Naive B cell (primary cell): Measurements from ENCODE around the gene TMEM164. TPM values are rescaled to one million over a fixed set of nuclear protein-coding genes. Genes with fewer than 3 reads are reported as not detected.

Experiments used
- ATAC-seq, 2 donors: fragments of 150-1000 bp; cut with Tn5 transposase; 2 replicates each; pipeline ENCODE4 v1.10.0; 2021; ENCODE audit warnings: low read depth in 2 of 2, mild to moderate bottlenecking in 2 of 2, moderate library complexity in 2 of 2
- DNase-seq: peaks from one replicate; pipeline ENCODE4 v3.0.0; 2022
- H3K27ac Mint-ChIP-seq, 6 donors: one replicate each; pipeline ENCODE4 v1.8.0; 2020 to 2022; ENCODE audit warnings: mild to moderate bottlenecking in 6 of 6, mixed read lengths in 6 of 6, moderate library complexity in 5 of 6, inconsistent platforms in 2 of 6
- H3K27me3 Mint-ChIP-seq, 3 donors: one replicate each; pipeline ENCODE4 v1.8.0; 2021 to 2022; ENCODE audit warnings: mixed read lengths in 3 of 3, mild to moderate bottlenecking in 1 of 3
- H3K36me3 Mint-ChIP-seq, 2 donors: one replicate each; pipeline ENCODE4 v1.8.0; 2020 to 2022; ENCODE audit warnings: mixed read lengths in 2 of 2, inconsistent platforms in 1 of 2, mild to moderate bottlenecking in 1 of 2
- H3K4me1 Mint-ChIP-seq, 3 donors: one replicate each; pipeline ENCODE4 v1.8.0; 2020 to 2022; ENCODE audit warnings: mixed read lengths in 3 of 3, inconsistent platforms in 1 of 3, mild to moderate bottlenecking in 1 of 3, moderate library complexity in 1 of 3
- H3K4me3 Mint-ChIP-seq, 8 donors: one replicate each; pipeline ENCODE4 v1.8.0; 2020 to 2022; ENCODE audit warnings: mild to moderate bottlenecking in 8 of 8, mixed read lengths in 8 of 8, moderate library complexity in 8 of 8, inconsistent platforms in 2 of 8
- H3K9me3 Mint-ChIP-seq, 7 donors: one replicate each; pipeline ENCODE4 v1.8.0; 2020 to 2022; ENCODE audit warnings: mixed read lengths in 7 of 7, mild to moderate bottlenecking in 5 of 7, inconsistent platforms in 2 of 7, moderate library complexity in 1 of 7
- polyA plus RNA-seq, 6 donors: library from polyadenylated mRNA; unstranded; fragments of 300-500 nt; fragmentation: Illumina TruSeq; gene quantifications; one replicate each; pipeline ENCODE4 v1.2.3, GENCODE V29; 2021; ENCODE audit warnings: low read depth in 6 of 6

Gene TMEM164
- polyA plus RNA-seq, 6 donors from 2014 or later, result 1.4 to 2.4 (median 1.8) TPM; not detected in 1

DNA sequence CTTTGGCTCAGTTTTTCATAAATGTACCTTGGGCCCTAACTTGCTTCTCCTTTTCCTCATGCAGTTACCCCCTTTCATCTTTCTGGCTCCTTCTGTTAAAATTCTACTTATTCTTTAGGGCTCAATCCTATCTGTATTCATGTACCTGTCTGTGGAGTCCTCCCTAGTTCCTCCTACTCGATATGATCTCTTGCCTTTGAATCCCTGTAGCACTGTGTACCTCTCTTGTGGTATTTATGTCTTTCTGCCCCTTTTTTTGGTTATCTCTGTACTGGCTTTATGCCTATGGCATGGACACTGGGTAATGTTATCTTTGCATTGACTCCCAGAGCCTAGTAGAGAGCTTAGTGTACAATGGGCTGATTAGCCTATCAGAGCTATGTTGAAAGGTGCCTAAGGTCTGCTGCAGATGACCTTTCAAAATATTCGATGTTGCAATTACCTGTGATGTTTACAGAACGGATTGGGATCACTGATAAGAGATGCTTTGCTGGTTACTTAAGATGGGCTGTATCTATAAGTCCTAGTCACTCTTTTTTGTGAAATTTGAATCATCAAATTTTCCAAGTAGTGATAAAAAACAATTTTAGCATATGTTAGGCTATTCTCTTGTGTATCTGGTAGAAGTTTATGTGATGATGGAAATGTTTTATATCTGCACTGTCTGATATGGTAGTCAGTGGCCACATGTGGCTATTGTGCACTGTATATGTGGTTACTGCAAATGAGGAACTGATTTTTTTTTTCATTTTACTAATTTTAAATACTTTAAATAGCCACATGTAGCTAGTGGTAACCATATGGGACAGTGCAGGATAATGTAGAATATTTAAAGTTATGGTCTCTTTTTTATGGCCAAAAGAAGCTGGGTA is 33.5 kb downstream of the TMEM164 start:
- H3K4me3 Mint-ChIP-seq, result no peak overlapping the region
- no peaks in the 10 kb centered on the region for H3K27me3 Mint-ChIP-seq
- ATAC-seq, result no peak
- H3K4me1 Mint-ChIP-seq, result peaks cover 4 to 14% (median 11%) of the 10 kb centered on the region in 3 donors
- peaks cover 0 to 4% (median 2%) of the 10 kb centered on the region in 7 donors for H3K9me3 Mint-ChIP-seq
- H3K27ac Mint-ChIP-seq, result peak overlapping the region in 1 of 6 donors; percentile 31
- DNase-seq, result no peak
- H3K36me3 Mint-ChIP-seq, result no peaks in the 10 kb centered on the region

- no peaks in the 10 kb centered on the region for H3K36me3 Mint-ChIP-seq
- no peaks in the 10 kb centered on the region for H3K27me3 Mint-ChIP-seq
- peaks cover 0 to 4% (median 2%) of the 10 kb centered on the region in 7 donors for H3K9me3 Mint-ChIP-seq
- H3K4me1 Mint-ChIP-seq, result peaks cover 4 to 15% (median 14%) of the 10 kb centered on the region in 3 donors
- peak overlapping the region in 1 of 8 donors; percentile 4 for H3K4me3 Mint-ChIP-seq
- ATAC-seq (no peak), DNase-seq (no peak)
- H3K27ac Mint-ChIP-seq, result no peak overlapping the region
These were observed 34.3 kb downstream of the TMEM164 start for GRCh38 chrX:110037178-110037577.

GRCh38 chrX:110038900-110039299 is 36.0 kb downstream of the TMEM164 start:
- H3K4me1 Mint-ChIP-seq, result peaks cover 11 to 16% (median 14%) of the 10 kb centered on the region in 3 donors
- DNase-seq (no peak), ATAC-seq (no peak)
- H3K4me3 Mint-ChIP-seq, result no peak overlapping the region
- H3K36me3 Mint-ChIP-seq, result no peaks in the 10 kb centered on the region
- H3K9me3 Mint-ChIP-seq, result peaks cover 0 to 4% (median 0%) of the 10 kb centered on the region in 7 donors
- H3K27me3 Mint-ChIP-seq, result no peaks in the 10 kb centered on the region
- no peak overlapping the region for H3K27ac Mint-ChIP-seq

GRCh38 chrX:110041980-110042379 is 39.1 kb downstream of the TMEM164 start:
- peaks cover 0 to 2% (median 0%) of the 10 kb centered on the region in 7 donors for H3K9me3 Mint-ChIP-seq
- H3K4me3 Mint-ChIP-seq, result no peak overlapping the region
- H3K36me3 Mint-ChIP-seq, result no peaks in the 10 kb centered on the region
- peaks cover 6 to 17% (median 15%) of the 10 kb centered on the region in 3 donors for H3K4me1 Mint-ChIP-seq
- no peak overlapping the region for H3K27ac Mint-ChIP-seq
- DNase-seq, result no peak
- H3K27me3 Mint-ChIP-seq, result no peaks in the 10 kb centered on the region
- ATAC-seq, result no peak

DNA sequence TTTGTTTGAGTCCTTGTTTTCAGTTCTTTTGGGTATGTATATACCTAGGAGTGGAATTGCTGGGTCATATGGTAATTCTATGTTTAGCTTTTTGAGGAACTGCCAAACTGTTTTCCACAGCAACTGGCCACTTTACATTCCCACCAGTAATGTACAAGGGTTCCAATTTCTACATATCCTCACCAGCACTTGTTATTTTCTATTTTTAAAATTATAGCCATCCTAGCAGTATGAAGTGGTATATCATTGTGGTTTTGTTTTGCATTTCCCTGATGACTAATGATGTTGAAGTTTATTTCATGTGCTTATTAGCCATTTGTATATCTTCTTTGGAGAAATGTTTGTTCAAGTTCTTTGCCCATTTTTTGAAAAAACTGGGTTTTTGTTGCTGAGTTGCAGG is 39.6 kb downstream of the TMEM164 start:
- Mint-ChIP-seq H3K27me3 (no peaks in the 10 kb centered on the region), H3K36me3 (no peaks in the 10 kb centered on the region), H3K9me3 (no peaks in the 10 kb centered on the region), H3K4me3 (no peak overlapping the region), H3K27ac (peak overlapping the region in 1 of 6 donors; percentile 13), H3K4me1 (peaks cover 4 to 19% (median 15%) of the 10 kb centered on the region in 3 donors)
- DNase-seq, result no peak
- no peak for ATAC-seq

- Mint-ChIP-seq H3K4me1 (peaks cover 3 to 19% (median 17%) of the 10 kb centered on the region in 3 donors), H3K36me3 (no peaks in the 10 kb centered on the region), H3K27me3 (no peaks in the 10 kb centered on the region), H3K9me3 (no peaks in the 10 kb centered on the region), H3K4me3 (peak overlapping the region in 3 of 8 donors; percentile 12 to 25 (median 13)), H3K27ac (no peak overlapping the region)
- DNase-seq (no peak), ATAC-seq (no peak)
These were observed 40.6 kb downstream of the TMEM164 start for GRCh38 chrX:110043506-110043905.

DNA sequence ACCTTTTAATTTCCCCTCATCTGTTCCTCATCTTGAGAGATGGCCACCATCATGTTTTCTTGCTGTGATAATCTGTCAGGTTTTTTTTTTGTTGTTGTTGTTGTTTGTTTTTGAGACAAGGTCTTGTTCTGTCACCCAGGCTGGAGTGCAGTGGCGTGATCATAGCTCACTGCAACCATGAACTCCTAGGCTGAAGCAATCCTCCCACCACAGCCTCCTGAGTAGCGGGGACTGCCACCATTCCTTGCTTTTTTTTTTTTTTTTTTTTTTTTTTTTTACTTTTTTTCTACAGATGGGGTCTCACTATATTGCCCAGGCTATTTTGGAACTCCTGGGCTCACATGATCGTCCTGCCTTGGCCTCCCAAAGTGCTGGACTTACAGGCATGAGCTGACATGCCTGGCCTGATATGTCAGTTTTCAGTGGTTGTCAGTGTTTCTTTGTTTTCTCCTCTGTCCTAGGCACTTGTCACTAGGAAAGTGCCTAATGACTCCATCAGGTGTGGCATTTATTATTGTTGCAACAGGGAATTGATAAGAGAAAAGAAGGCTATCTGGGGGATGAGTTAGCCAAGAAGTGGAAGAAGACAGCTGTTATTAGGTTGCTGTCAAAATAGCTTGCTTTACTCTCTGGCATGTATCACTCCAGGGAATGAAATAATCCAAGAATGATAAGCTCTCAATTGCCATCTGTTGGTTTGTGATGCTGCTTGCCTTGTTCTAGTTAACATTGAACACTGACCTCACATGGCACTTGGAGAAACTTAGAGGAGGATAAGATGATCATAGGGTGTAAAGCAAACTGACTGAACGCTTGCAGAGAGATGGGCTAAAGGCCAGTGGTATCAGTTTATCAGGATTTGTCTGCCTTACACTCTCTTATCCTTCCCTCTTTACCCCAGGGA is 41.7 kb downstream of the TMEM164 start:
- ATAC-seq (no peak), DNase-seq (no peak)
- peaks cover 0 to 1% (median 0%) of the 10 kb centered on the region in 7 donors for H3K9me3 Mint-ChIP-seq
- H3K36me3 Mint-ChIP-seq, result no peaks in the 10 kb centered on the region
- no peaks in the 10 kb centered on the region for H3K27me3 Mint-ChIP-seq
- H3K27ac Mint-ChIP-seq, result no peak overlapping the region
- peaks cover 4 to 24% (median 19%) of the 10 kb centered on the region in 3 donors for H3K4me1 Mint-ChIP-seq
- H3K4me3 Mint-ChIP-seq, result no peak overlapping the region

DNA sequence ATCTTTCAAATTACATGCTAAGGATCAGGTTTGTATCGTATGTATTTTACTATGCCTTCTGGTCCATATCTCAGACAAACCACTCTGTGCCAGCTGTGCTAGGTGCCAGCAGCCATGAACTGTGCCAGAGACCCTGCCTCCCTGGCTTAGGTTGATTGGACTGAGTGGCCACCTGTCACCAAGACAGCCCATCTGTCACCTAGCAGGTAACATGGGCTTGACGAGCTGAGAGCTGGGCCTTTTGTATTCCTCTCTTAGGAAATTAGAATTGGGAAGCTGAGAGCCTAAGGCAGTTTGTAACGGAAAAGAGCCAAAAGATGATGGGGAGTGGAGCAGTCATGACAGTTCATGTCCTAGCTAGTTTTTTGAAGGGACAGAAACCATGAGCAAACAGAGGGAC is 42.5 kb downstream of the TMEM164 start:
- DNase-seq, result no peak
- H3K27ac Mint-ChIP-seq, result peak overlapping the region in 1 of 6 donors; percentile 16
- no peaks in the 10 kb centered on the region for H3K36me3 Mint-ChIP-seq
- no peak for ATAC-seq
- H3K9me3 Mint-ChIP-seq, result peaks cover 0 to 1% (median 0%) of the 10 kb centered on the region in 7 donors
- no peaks in the 10 kb centered on the region for H3K27me3 Mint-ChIP-seq
- peaks cover 4 to 25% (median 19%) of the 10 kb centered on the region in 3 donors for H3K4me1 Mint-ChIP-seq
- no peak overlapping the region for H3K4me3 Mint-ChIP-seq

GRCh38 chrX:110046001-110046400 is 43.1 kb downstream of the TMEM164 start:
- Mint-ChIP-seq H3K4me3 (no peak overlapping the region), H3K27ac (no peak overlapping the region), H3K36me3 (no peaks in the 10 kb centered on the region), H3K4me1 (peaks cover 4 to 25% (median 19%) of the 10 kb centered on the region in 3 donors), H3K27me3 (no peaks in the 10 kb centered on the region), H3K9me3 (peaks cover 0 to 1% (median 0%) of the 10 kb centered on the region in 7 donors)
- DNase-seq (no peak), ATAC-seq (no peak)

DNA sequence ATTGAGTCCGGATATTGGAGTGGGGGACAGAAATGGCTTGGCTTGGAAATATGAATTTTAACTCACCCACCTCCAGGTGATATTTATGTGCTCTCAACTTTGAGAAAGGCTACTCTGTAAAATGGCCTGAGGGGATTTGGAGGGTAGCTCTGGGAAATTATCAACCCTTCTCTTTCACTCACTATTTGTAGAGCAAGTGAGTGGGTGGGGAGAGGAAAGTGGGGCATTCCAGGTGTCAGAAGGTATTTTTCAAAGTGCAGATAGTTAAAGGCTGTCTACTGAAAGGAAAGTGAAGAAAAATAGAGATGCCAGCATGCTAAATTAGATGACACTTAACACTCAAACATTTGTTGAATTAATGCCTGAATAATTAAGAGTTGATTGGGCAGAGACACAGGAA is 44.1 kb downstream of the TMEM164 start:
- no peaks in the 10 kb centered on the region for H3K27me3 Mint-ChIP-seq
- no peak for DNase-seq
- no peak overlapping the region for H3K27ac Mint-ChIP-seq
- no peak for ATAC-seq
- no peak overlapping the region for H3K4me3 Mint-ChIP-seq
- H3K9me3 Mint-ChIP-seq, result peaks cover 0 to 1% (median 0%) of the 10 kb centered on the region in 7 donors
- H3K4me1 Mint-ChIP-seq, result peaks cover 4 to 24% (median 19%) of the 10 kb centered on the region in 3 donors
- H3K36me3 Mint-ChIP-seq, result no peaks in the 10 kb centered on the region

DNA sequence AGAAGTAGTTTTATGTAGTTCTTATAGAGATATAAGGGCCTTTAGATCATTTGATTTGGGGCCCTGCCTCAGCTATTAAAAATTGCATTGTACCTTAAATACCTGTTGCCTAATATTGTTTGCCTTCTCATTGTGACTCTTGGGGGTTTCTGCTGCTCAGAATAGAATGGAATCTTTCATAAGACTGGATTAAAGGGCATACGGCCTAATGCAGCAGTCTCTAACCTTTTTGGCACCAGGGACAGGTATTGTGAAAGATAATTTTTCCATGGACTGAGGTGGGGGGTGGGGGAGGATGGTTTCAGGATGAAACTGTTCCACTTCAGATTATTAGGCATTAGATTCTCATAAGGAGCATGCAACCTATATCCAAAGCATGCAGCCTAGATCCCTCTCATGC is 46.2 kb downstream of the TMEM164 start:
- Mint-ChIP-seq H3K4me3 (no peak overlapping the region), H3K9me3 (peaks cover 0 to 1% (median 0%) of the 10 kb centered on the region in 7 donors), H3K27me3 (no peaks in the 10 kb centered on the region), H3K4me1 (peaks cover 4 to 20% (median 12%) of the 10 kb centered on the region in 3 donors), H3K36me3 (peaks cover 1 to 4% of the 10 kb centered on the region in 2 donors), H3K27ac (peak overlapping the region in 1 of 6 donors; percentile 63)
- DNase-seq, result no peak
- no peak for ATAC-seq

- H3K27ac Mint-ChIP-seq, result no peak overlapping the region
- H3K9me3 Mint-ChIP-seq, result peaks cover 0 to 4% (median 0%) of the 10 kb centered on the region in 7 donors
- ATAC-seq (no peak), DNase-seq (no peak)
- no peaks in the 10 kb centered on the region for H3K27me3 Mint-ChIP-seq
- peaks cover 4 to 16% (median 10%) of the 10 kb centered on the region in 3 donors for H3K4me1 Mint-ChIP-seq
- peaks cover 7 to 9% of the 10 kb centered on the region in 2 donors for H3K36me3 Mint-ChIP-seq
- H3K4me3 Mint-ChIP-seq, result no peak overlapping the region
These were observed 47.5 kb downstream of the TMEM164 start for GRCh38 chrX:110050386-110050785.

DNA sequence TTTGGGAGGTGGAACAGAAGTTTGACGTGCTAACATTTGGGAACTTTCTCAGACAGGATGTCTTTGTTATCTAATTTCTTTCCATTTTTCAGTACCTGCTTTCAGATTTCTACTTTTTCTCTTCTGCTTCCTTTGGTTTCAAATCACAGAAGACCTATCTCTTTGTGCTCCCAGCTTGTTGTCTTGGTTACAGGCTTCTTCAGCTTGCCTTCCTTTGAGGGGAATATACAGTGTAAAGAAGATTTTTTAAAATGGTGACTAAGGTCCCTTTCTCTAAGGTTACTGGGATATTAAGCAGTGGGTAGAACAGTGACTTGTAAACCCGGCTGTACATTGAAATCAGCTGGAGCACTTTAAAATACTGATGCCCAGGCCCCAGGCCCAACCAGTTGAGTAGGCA is 48.0 kb downstream of the TMEM164 start:
- no peak overlapping the region for H3K4me3 Mint-ChIP-seq
- no peak overlapping the region for H3K27ac Mint-ChIP-seq
- H3K9me3 Mint-ChIP-seq, result peaks cover 0 to 4% (median 0%) of the 10 kb centered on the region in 7 donors
- peaks cover 7 to 9% of the 10 kb centered on the region in 2 donors for H3K36me3 Mint-ChIP-seq
- no peaks in the 10 kb centered on the region for H3K27me3 Mint-ChIP-seq
- ATAC-seq (no peak), DNase-seq (no peak)
- peaks cover 4 to 21% (median 8%) of the 10 kb centered on the region in 3 donors for H3K4me1 Mint-ChIP-seq
